ENCODE data around the gene TAF1. TPM values are rescaled to one million over a fixed set of nuclear protein-coding genes. Genes with fewer than 3 reads are reported as not detected.

The TAF1 gene
- total and polyA plus RNA-seq, 2 experiments from 2014 or later = 6.7 to 26.9 TPM

- H3K27me3 Mint-ChIP-seq (ENCODE audit: insufficient read depth, low read depth, poor library complexity) = peaks cover 2% of the 10 kb centered on the region
- no peak overlapping the region for H3K27ac Mint-ChIP-seq
- no peak for TF ChIP-seq ETS1 (IDR thresholded peaks at IDR 0.05)
- TF ChIP-seq REST (IDR thresholded peaks at IDR 0.05; ENCODE audit: unreplicated experiment) = no peak
- no peak for TF ChIP-seq CREB1 (CRISPR knock-in tag; IDR thresholded peaks at IDR 0.05; ENCODE audit: low read depth)
- TF ChIP-seq JUNB (IDR thresholded peaks at IDR 0.05; ENCODE audit: unreplicated experiment) = no peak
- TF ChIP-seq EZH2phosphoT487 (IDR thresholded peaks at IDR 0.05; ENCODE audit: unreplicated experiment) = no peak
- no peak for TF ChIP-seq EZH2 (IDR thresholded peaks at IDR 0.05; ENCODE audit: low read depth, unreplicated experiment)
- no peak for TF ChIP-seq ZNF114 (CRISPR knock-in tag; IDR thresholded peaks at IDR 0.05)
- no peak for TF ChIP-seq STAT1 (IDR thresholded peaks at IDR 0.05; ENCODE audit: unreplicated experiment)
- TF ChIP-seq POLR2AphosphoS5 (IDR thresholded peaks at IDR 0.05; ENCODE audit: low read depth) = no peak
- TF ChIP-seq ZNF331 (CRISPR knock-in tag; IDR thresholded peaks at IDR 0.05; ENCODE audit: low read depth) = no peak
- TF ChIP-seq ZNF462 (CRISPR knock-in tag; IDR thresholded peaks at IDR 0.05) = no peak
- TF ChIP-seq CTCF (conservative IDR thresholded peaks at IDR 0.05; ENCODE audit: low read depth in 2 of 2) = no peak
- no peak for TF ChIP-seq NANOG (IDR thresholded peaks at IDR 0.05; ENCODE audit: borderline replicate concordance)
- 0 out of 3 replicates have a peak, but pooled peaks cover 3% of the 10 kb centered on the region for H3K9me3 Mint-ChIP-seq
- Histone ChIP-seq H3K9me2 (ENCODE audit: insufficient read depth) (no peaks in the 10 kb centered on the region), H2AFZ (no peak overlapping the region), H3K4me3 (no peak overlapping the region), H3K27me3 (ENCODE audit: insufficient read depth) (no peaks in the 10 kb centered on the region), H3K4me2 (no peak overlapping the region), H3K36me3 (ENCODE audit: insufficient read depth) (no peaks in the 10 kb centered on the region), H3F3A (replicated peaks; ENCODE audit: low read depth) (no peaks in the 10 kb centered on the region), H4K20me1 (replicated peaks; ENCODE audit: insufficient read depth) (no peaks in the 10 kb centered on the region), H3K79me2 (replicated peaks; ENCODE audit: insufficient read depth) (no peaks in the 10 kb centered on the region), H3K27ac (ENCODE audit: low read depth) (no peak overlapping the region), H3K4me1 (ENCODE audit: insufficient read depth) (no peaks in the 10 kb centered on the region)
- ATAC-seq (no peak), DNase-seq (ENCODE audit: low spot score) (no peak)
- no peaks in the 10 kb centered on the region for H3K36me3 Mint-ChIP-seq (ENCODE audit: low read depth)
- H3K4me3 Mint-ChIP-seq = no peak overlapping the region
- H3K4me1 Mint-ChIP-seq = peaks cover 3% of the 10 kb centered on the region; the same call in 1 of the 3 replicates
Measured at GRCh38 chrX:71510161-71510560, 144.0 kb downstream of the TAF1 start.
